IMR-90 (cell line): ENCODE results near the gene INSYN1. TPM values are rescaled to one million over a fixed set of nuclear protein-coding genes. Genes with fewer than 3 reads are reported as not detected.

ENCODE experiments used
- ATAC-seq: fragments of 200-7000 bp; cut with Tn5 transposase; 2 replicates; pipeline ENCODE4 v1.9.1; 2020; ENCODE audit warnings: low read depth, mild to moderate bottlenecking, moderate library complexity
- BruUV-seq: library from RNA; stranded (reverse); fragments of 400-500 nt; replicated peaks from 2 replicates; lab custom pipeline; 2021; lab: Mats Ljungman, UMichigan
- CTCF ChIA-PET: fragments of 300-600 bp; formaldehyde crosslinking; extraction: SDS; loops from one replicate; lab custom pipeline; 2021; ENCODE audit warnings: antibody characterized with exemption; lab: Yijun Ruan, JAX
- POLR2A ChIA-PET: fragments of 300-600 bp; sonication (Branson Sonifier 250); formaldehyde crosslinking; loops from one replicate; lab custom pipeline; 2022; ENCODE audit warnings: antibody characterized with exemption; ENCODE audit not compliant: unreplicated experiment; lab: Charles Lee
- DNase-seq: peaks from one replicate; pipeline ENCODE4 v3.0.0; 2013
- H2AFZ ChIP-seq: replicated peaks from 2 replicates; pipeline ENCODE3; 2013; ENCODE audit warnings: low read length, mild to moderate bottlenecking; ENCODE audit not compliant: poor library complexity
- H2AK5ac ChIP-seq: 2 replicates; pipeline ENCODE4 v1.6.1; 2013; ENCODE audit warnings: low read depth, low read length, inconsistent platforms
- H2AK9ac ChIP-seq: replicated peaks from 2 replicates; pipeline ENCODE3; 2013; ENCODE audit warnings: mild to moderate bottlenecking, low read depth, low read length, moderate library complexity; ENCODE audit not compliant: poor library complexity
- H2BK120ac ChIP-seq: 2 replicates; pipeline ENCODE4 v1.6.1; 2013; ENCODE audit warnings: low read depth, low read length, inconsistent platforms
- H2BK15ac ChIP-seq: 3 replicates; pipeline ENCODE4 v1.6.1; 2013; ENCODE audit warnings: low read depth, low read length, inconsistent platforms
- H2BK20ac ChIP-seq: 2 replicates; pipeline ENCODE4 v1.6.1; 2013; ENCODE audit warnings: low read depth, mild to moderate bottlenecking, inconsistent platforms, low read length, moderate library complexity
- H2BK5ac ChIP-seq: 2 replicates; pipeline ENCODE4 v1.6.1; 2013; ENCODE audit warnings: mild to moderate bottlenecking, low read depth, low read length, inconsistent platforms; ENCODE audit not compliant: poor library complexity, severe bottlenecking
- H3K14ac ChIP-seq: replicated peaks from 2 replicates; pipeline ENCODE4 v1.6.1; 2013; ENCODE audit warnings: low read depth, low read length, inconsistent platforms
- H3K18ac ChIP-seq: 2 replicates; pipeline ENCODE4 v1.6.1; 2013; ENCODE audit warnings: low read depth, low read length, control low read depth
- H3K23ac ChIP-seq: 2 replicates; pipeline ENCODE4 v1.6.1; 2013; ENCODE audit warnings: low read depth, low read length, inconsistent platforms
- H3K27ac ChIP-seq: 2 replicates; pipeline ENCODE4 v1.5.1; 2013; ENCODE audit warnings: mild to moderate bottlenecking, control low read depth, low read length; ENCODE audit not compliant: insufficient read depth
- H3K27me3 ChIP-seq: 2 replicates; pipeline ENCODE4 v1.6.1; 2013; ENCODE audit warnings: low read length; ENCODE audit not compliant: control insufficient read depth, insufficient read depth
- H3K36me3 ChIP-seq: 2 replicates; pipeline ENCODE4 v1.6.1; 2013; ENCODE audit warnings: low read length, mixed read lengths; ENCODE audit not compliant: control insufficient read depth, insufficient read depth
- H3K4ac ChIP-seq: 2 replicates; pipeline ENCODE4 v1.6.1; 2013; ENCODE audit warnings: low read depth, low read length, inconsistent platforms
- H3K4me1 ChIP-seq: 2 replicates; pipeline ENCODE4 v1.6.1; 2013; ENCODE audit warnings: low read length, mixed read lengths; ENCODE audit not compliant: control insufficient read depth, insufficient read depth
- H3K4me2 ChIP-seq: 2 replicates; pipeline ENCODE4 v1.6.1; 2013; ENCODE audit warnings: low read depth, mild to moderate bottlenecking, control low read depth, low read length, moderate library complexity
- H3K4me3 ChIP-seq: 2 replicates; pipeline ENCODE4 v1.5.1; 2013; ENCODE audit warnings: low read depth, mild to moderate bottlenecking, control low read depth, low read length, moderate library complexity; ENCODE audit not compliant: insufficient read depth
- H3K56ac ChIP-seq: 2 replicates; pipeline ENCODE4 v1.6.1; 2013; ENCODE audit warnings: low read length, inconsistent platforms; ENCODE audit not compliant: insufficient read depth; ENCODE audit errors: extremely low read depth
- H3K79me1 ChIP-seq, 2 experiments: 2 replicates each; pipeline ENCODE4 v1.6.1; 2013; ENCODE audit warnings: low read length in 2 of 2, inconsistent platforms in 1 of 2, low read depth in 1 of 2
- H3K9ac ChIP-seq: 2 replicates; pipeline ENCODE4 v1.6.1; 2013; ENCODE audit warnings: low read depth, low read length, control low read depth
- H3K9me1 ChIP-seq: 2 replicates; pipeline ENCODE4 v1.6.1; 2013; ENCODE audit warnings: low read length, inconsistent platforms; ENCODE audit not compliant: insufficient read depth
- H3K9me3 ChIP-seq: 2 replicates; pipeline ENCODE4 v1.6.1; 2013; ENCODE audit warnings: low read length; ENCODE audit not compliant: control insufficient read depth, insufficient read depth
- H4K20me1 ChIP-seq: 2 replicates; pipeline ENCODE4 v1.6.1; 2013; ENCODE audit warnings: low read length, inconsistent platforms; ENCODE audit not compliant: insufficient read depth
- H4K5ac ChIP-seq: 2 replicates; pipeline ENCODE4 v1.6.1; 2013; ENCODE audit warnings: mild to moderate bottlenecking, low read depth, low read length, control low read depth
- H4K8ac ChIP-seq, 2 experiments: 2 replicates each; pipeline ENCODE4 v1.6.1; 2013; ENCODE audit warnings: low read depth in 2 of 2, low read length in 2 of 2, control low read depth in 1 of 2, inconsistent platforms in 1 of 2
- H4K91ac ChIP-seq: 2 replicates; pipeline ENCODE4 v1.6.1; 2013; ENCODE audit warnings: low read depth, low read length, inconsistent platforms; ENCODE audit not compliant: insufficient read depth
- BHLHE40 ChIP-seq: fragments of 150-350 bp; IDR thresholded peaks from 2 replicates; pipeline ENCODE4 v1.6.1; 2016; ENCODE audit warnings: mild to moderate bottlenecking, low read depth, low read length
- CEBPB ChIP-seq: IDR thresholded peaks from 2 replicates; pipeline ENCODE4 v1.6.1; 2012; ENCODE audit warnings: low read depth, low read length, improper control_type of control experiment
- CHD1 ChIP-seq: IDR thresholded peaks from 2 replicates; pipeline ENCODE4 v1.6.1; 2012; ENCODE audit warnings: low read depth, low read length, improper control_type of control experiment
- CTCF ChIP-seq: conservative IDR thresholded peaks from 2 replicates; pipeline ENCODE4 v1.5.1; 2012; ENCODE audit warnings: mild to moderate bottlenecking, low read depth, low read length, improper control_type of control experiment
- FOS ChIP-seq: fragments of 150-350 bp; IDR thresholded peaks from 2 replicates; pipeline ENCODE4 v1.6.1; 2016; ENCODE audit warnings: low read depth, low read length
- MAFK ChIP-seq: IDR thresholded peaks from 2 replicates; pipeline ENCODE4 v1.6.1; 2012; ENCODE audit warnings: low read depth, low read length, improper control_type of control experiment
- MAZ ChIP-seq: IDR thresholded peaks from 2 replicates; pipeline ENCODE4 v1.6.1; 2012; ENCODE audit warnings: low read depth, mild to moderate bottlenecking, low read length, improper control_type of control experiment, moderate library complexity, borderline replicate concordance
- MXI1 ChIP-seq: IDR thresholded peaks from 2 replicates; pipeline ENCODE4 v1.6.1; 2012; ENCODE audit warnings: low read depth, mild to moderate bottlenecking, low read length, moderate library complexity, borderline replicate concordance
- NFE2L2 ChIP-seq: fragments of 150-350 bp; IDR thresholded peaks from 2 replicates; pipeline ENCODE4 v1.6.1; 2016; ENCODE audit warnings: low read depth, mild to moderate bottlenecking, low read length
- POLR2A ChIP-seq: IDR thresholded peaks from 2 replicates; pipeline ENCODE4 v1.6.1; 2012; ENCODE audit warnings: mild to moderate bottlenecking, low read depth, low read length
- RAD21 ChIP-seq: IDR thresholded peaks from 2 replicates; pipeline ENCODE4 v1.6.1; 2012; ENCODE audit warnings: low read length, improper control_type of control experiment
- RCOR1 ChIP-seq: IDR thresholded peaks from 2 replicates; pipeline ENCODE4 v1.6.1; 2012; ENCODE audit warnings: mild to moderate bottlenecking, low read length, improper control_type of control experiment; ENCODE audit not compliant: insufficient replicate concordance
- RFX5 ChIP-seq: IDR thresholded peaks from 2 replicates; pipeline ENCODE4 v1.8.0; 2012; ENCODE audit warnings: low read depth, mild to moderate bottlenecking, low read length, moderate library complexity
- SMC3 ChIP-seq: fragments of 150-350 bp; IDR thresholded peaks from 2 replicates; pipeline ENCODE4 v1.6.1; 2016; ENCODE audit warnings: low read depth, mild to moderate bottlenecking, antibody characterized with exemption, low read length, moderate library complexity
- WGBS, 2 experiments: methylation state at CpG; one replicate each; pipeline versions ENCODE4 v1.1.5 to v1.1.7; 2013; ENCODE audit warnings: missing lambda C conversion rate in 2 of 2; ENCODE audit not compliant: insufficient read length in 1 of 2; ENCODE audit errors: extremely low coverage in 2 of 2; 5-methylcytosine and 5-hydroxymethylcytosine counted together
- dilution Hi-C: fragments of 300-500 bp; cut with HindIII; formaldehyde crosslinking; loops from one replicate; pipeline ENCODE4 v1.14.3; 2018; ENCODE audit warnings: low sequenced_read_pairs; ENCODE audit not compliant: unreplicated experiment
- in situ Hi-C: fragments of 300-500 bp; cut with MboI; formaldehyde crosslinking; loops from 3 replicates; pipeline ENCODE4 v1.14.3; 2019; ENCODE audit warnings: low sequenced_read_pairs, inconsistent platforms, mixed read lengths
- intact Hi-C: fragments of 100-400 bp; cut with micrococcal nuclease; formaldehyde crosslinking; loops from 2 replicates; pipeline ENCODE4 v1.10.0; 2022
- polyA plus RNA-seq, 3 experiments: library from polyadenylated mRNA; depleted of rRNA; stranded (reverse); fragments of >200 nt; gene quantifications; 2 replicates each; pipeline ENCODE4 v1.2.3, GENCODE V29; 2012; ENCODE audit warnings: low replicate concordance in 1 of 3
- total RNA-seq: library from RNA; depleted of rRNA; stranded (reverse); fragments of >200 nt; gene quantifications from 2 replicates; pipeline ENCODE4 v1.2.3, GENCODE V29; 2012
- TF ChIP-seq, protein P1 (sequence below): fragments of 150-350 bp; IDR thresholded peaks from 2 replicates; pipeline ENCODE4 v1.6.1; 2016; ENCODE audit warnings: low read depth, mild to moderate bottlenecking, low read length, moderate library complexity, borderline replicate concordance
- TF ChIP-seq, protein P2 (sequence below): fragments of 150-350 bp; IDR thresholded peaks from 2 replicates; pipeline ENCODE4 v1.6.1; 2017; ENCODE audit warnings: mild to moderate bottlenecking, antibody characterized with exemption, low read length, low read depth

The INSYN1 gene
- total and polyA plus RNA-seq, 2 of the 4 experiments (the other 2 are of a cell fraction) = 0.18 to 0.34 TPM

DNA sequence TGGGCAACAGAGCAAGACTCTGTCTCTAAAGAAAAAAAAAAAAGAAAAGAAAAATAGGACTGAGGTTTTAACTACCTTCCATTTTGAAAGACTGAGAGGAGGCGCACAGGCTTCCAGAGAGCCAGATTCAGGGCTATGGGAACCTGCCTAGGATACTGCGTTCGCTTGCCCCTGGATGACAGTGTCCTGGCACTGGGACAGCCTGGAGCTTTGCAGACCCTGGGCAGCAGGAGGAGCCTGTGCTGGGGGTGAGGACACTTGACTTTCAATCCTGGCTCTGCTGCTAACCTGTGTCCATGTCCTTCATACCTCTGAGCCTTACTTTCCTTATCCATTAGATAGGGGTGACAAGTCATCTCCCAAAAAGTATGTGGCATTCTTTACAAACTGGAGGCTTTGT lies 37.7 kb downstream of the INSYN1 start:
- H2AK9ac ChIP-seq = no peak overlapping the region
- peaks cover 30% of the 10 kb centered on the region for H3K36me3 ChIP-seq
- ChIA-PET POLR2A (no interaction called here), CTCF (no interaction called here)
- H2BK5ac ChIP-seq = no peak overlapping the region
- ATAC-seq = no peak
- no peaks in the 10 kb centered on the region; a peak in 1 of 4 replicates for H3K79me1 ChIP-seq
- dilution Hi-C loops = no loop called here
- TF ChIP-seq BHLHE40 (no peak), MXI1 (no peak), SMC3 (no peak), RAD21 (no peak), CHD1 (no peak), RFX5 (no peak), POLR2A (no peak), MAZ (no peak), CTCF (no peak), CEBPB (no peak), MAFK (no peak), RCOR1 (no peak), NFE2L2 (no peak), FOS (no peak)
- TF ChIP-seq, protein P1, sequence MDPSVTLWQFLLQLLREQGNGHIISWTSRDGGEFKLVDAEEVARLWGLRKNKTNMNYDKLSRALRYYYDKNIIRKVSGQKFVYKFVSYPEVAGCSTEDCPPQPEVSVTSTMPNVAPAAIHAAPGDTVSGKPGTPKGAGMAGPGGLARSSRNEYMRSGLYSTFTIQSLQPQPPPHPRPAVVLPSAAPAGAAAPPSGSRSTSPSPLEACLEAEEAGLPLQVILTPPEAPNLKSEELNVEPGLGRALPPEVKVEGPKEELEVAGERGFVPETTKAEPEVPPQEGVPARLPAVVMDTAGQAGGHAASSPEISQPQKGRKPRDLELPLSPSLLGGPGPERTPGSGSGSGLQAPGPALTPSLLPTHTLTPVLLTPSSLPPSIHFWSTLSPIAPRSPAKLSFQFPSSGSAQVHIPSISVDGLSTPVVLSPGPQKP = no peak
- TF ChIP-seq, protein P2, sequence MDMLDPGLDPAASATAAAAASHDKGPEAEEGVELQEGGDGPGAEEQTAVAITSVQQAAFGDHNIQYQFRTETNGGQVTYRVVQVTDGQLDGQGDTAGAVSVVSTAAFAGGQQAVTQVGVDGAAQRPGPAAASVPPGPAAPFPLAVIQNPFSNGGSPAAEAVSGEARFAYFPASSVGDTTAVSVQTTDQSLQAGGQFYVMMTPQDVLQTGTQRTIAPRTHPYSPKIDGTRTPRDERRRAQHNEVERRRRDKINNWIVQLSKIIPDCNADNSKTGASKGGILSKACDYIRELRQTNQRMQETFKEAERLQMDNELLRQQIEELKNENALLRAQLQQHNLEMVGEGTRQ = no peak
- H2AFZ ChIP-seq = no peak overlapping the region
- H3K4me2 ChIP-seq = no peak overlapping the region
- no peaks in the 10 kb centered on the region for H3K9me1 ChIP-seq
- no peak overlapping the region for H3K56ac ChIP-seq
- peaks cover 14% of the 10 kb centered on the region; the same call in 1 of the 2 replicates for H3K27me3 ChIP-seq
- intact Hi-C loops = no loop called here
- no CpG with 5 or more reads among the region's 3 CpGs for WGBS, 2 experiments
- BruUV-seq = no TSS peak
- H3K4ac ChIP-seq = no peak overlapping the region
- H4K91ac ChIP-seq = no peak overlapping the region
- no peak overlapping the region for H2BK20ac ChIP-seq
- no peak overlapping the region for H3K23ac ChIP-seq
- no peak overlapping the region for H3K9ac ChIP-seq
- no peak overlapping the region for H3K4me3 ChIP-seq
- DNase-seq = no peak
- no peak overlapping the region for H4K8ac ChIP-seq
- no peak overlapping the region for H2BK120ac ChIP-seq
- no peak overlapping the region for H4K5ac ChIP-seq
- no peak overlapping the region for H3K27ac ChIP-seq
- no peak overlapping the region for H3K14ac ChIP-seq
- peaks cover 5% of the 10 kb centered on the region for H4K20me1 ChIP-seq
- no peaks in the 10 kb centered on the region for H3K9me3 ChIP-seq
- no peak overlapping the region for H2AK5ac ChIP-seq
- in situ Hi-C loops = no loop called here
- H3K4me1 ChIP-seq = no peaks in the 10 kb centered on the region
- H2BK15ac ChIP-seq = no peak overlapping the region
- H3K18ac ChIP-seq = no peak overlapping the region
